HEK293 (cell line): ENCODE measurements around the gene BET1.

Experiments used
- CTCF ChIA-PET: fragments of 350-600 bp; formaldehyde crosslinking; extraction: SDS; loops from one replicate; lab custom pipeline; 2021; ENCODE audit warnings: antibody characterized with exemption; lab: Yijun Ruan, JAX
- POLR2A ChIA-PET: fragments of 300-600 bp; formaldehyde crosslinking; extraction: SDS; loops from one replicate; lab custom pipeline; 2020; ENCODE audit warnings: antibody characterized with exemption, inconsistent platforms; lab: Yijun Ruan, JAX
- H3K27ac ChIP-seq: fragments of 200-500 bp; sonication (Bioruptor generic); 2 replicates; pipeline ENCODE4 v1.5.1; 2014; ENCODE audit warnings: low read depth, low read length, control low read depth, inconsistent platforms; ENCODE audit errors: extremely low read depth
- H3K36me3 ChIP-seq, 2 experiments: fragments of 200-500 bp in 1 of 2; sonication (Bioruptor generic) in 1 of 2; 1 replicate in 1 of 2; 2 replicates in 1 of 2; pipeline ENCODE4 v1.5.1; 2014 to 2017; ENCODE audit warnings: inconsistent platforms in 2 of 2, low read length in 2 of 2; ENCODE audit not compliant: control insufficient read depth in 2 of 2, insufficient read depth in 1 of 2
- H3K4me1 ChIP-seq: fragments of 200-500 bp; sonication (Bioruptor generic); 2 replicates; pipeline ENCODE4 v1.5.1; 2014; ENCODE audit warnings: mild to moderate bottlenecking, low read length, inconsistent platforms; ENCODE audit not compliant: control insufficient read depth, insufficient read depth
- H3K4me3 ChIP-seq: 2 replicates; pipeline ENCODE4 v1.5.1; 2011; ENCODE audit warnings: low read depth, mild to moderate bottlenecking, control low read depth, low read length, moderate library complexity
- H3K9me3 ChIP-seq: fragments of 200-500 bp; sonication (Bioruptor generic); 2 replicates; pipeline ENCODE4 v1.5.1; 2014; ENCODE audit warnings: low read depth, low read length, inconsistent platforms; ENCODE audit not compliant: control insufficient read depth, insufficient read depth
- GLIS2 ChIP-seq: fragments of 450-650 bp; formaldehyde crosslinking; IDR thresholded peaks from 2 replicates; pipeline ENCODE4 v1.5.1; 2016; ENCODE audit warnings: missing biosample characterization, missing genetic modification characterization
- IKZF3 ChIP-seq: fragments of 450-650 bp; IDR thresholded peaks from 2 replicates; pipeline ENCODE4 v1.5.0; 2018; ENCODE audit warnings: missing biosample characterization, mild to moderate bottlenecking, missing genetic modification characterization, moderate library complexity
- KLF1 ChIP-seq: fragments of 450-650 bp; formaldehyde crosslinking; IDR thresholded peaks from 2 replicates; pipeline ENCODE4 v1.5.1; 2016; ENCODE audit warnings: missing biosample characterization, missing genetic modification characterization
- KLF9 ChIP-seq: fragments of 450-650 bp; formaldehyde crosslinking; IDR thresholded peaks from 2 replicates; pipeline ENCODE4 v1.5.1; 2016; ENCODE audit warnings: missing biosample characterization, missing genetic modification characterization, low read depth
- REST ChIP-seq: fragments of 450-650 bp; formaldehyde crosslinking; IDR thresholded peaks from 2 replicates; pipeline ENCODE4 v1.5.1; 2016; ENCODE audit warnings: missing biosample characterization, missing genetic modification characterization
- SCRT1 ChIP-seq: fragments of 450-650 bp; formaldehyde crosslinking; IDR thresholded peaks from 2 replicates; pipeline ENCODE4 v1.5.1; 2016; ENCODE audit warnings: missing biosample characterization, missing genetic modification characterization, borderline replicate concordance
- SP3 ChIP-seq: fragments of 450-650 bp; formaldehyde crosslinking; IDR thresholded peaks from 2 replicates; pipeline ENCODE4 v1.5.1; 2016; ENCODE audit warnings: missing biosample characterization, missing genetic modification characterization
- ZBTB11 ChIP-seq: fragments of 450-650 bp; formaldehyde crosslinking; conservative IDR thresholded peaks from 2 replicates; pipeline ENCODE4 v1.5.1; 2016; ENCODE audit warnings: low read depth, missing biosample characterization, missing genetic modification characterization
- ZBTB49 ChIP-seq: fragments of 450-650 bp; formaldehyde crosslinking; IDR thresholded peaks from 2 replicates; pipeline ENCODE4 v1.5.1; 2016; ENCODE audit warnings: missing biosample characterization, missing genetic modification characterization, low read depth
- ZFP41 ChIP-seq: fragments of 450-650 bp; formaldehyde crosslinking; IDR thresholded peaks from 2 replicates; pipeline ENCODE4 v1.5.1; 2016; ENCODE audit warnings: missing biosample characterization, missing genetic modification characterization, borderline replicate concordance
- ZNF138 ChIP-seq: fragments of 450-650 bp; formaldehyde crosslinking; IDR thresholded peaks from 2 replicates; pipeline ENCODE4 v1.5.1; 2016; ENCODE audit warnings: missing biosample characterization, missing genetic modification characterization, borderline replicate concordance
- ZNF146 ChIP-seq: fragments of 450-650 bp; formaldehyde crosslinking; IDR thresholded peaks from 2 replicates; pipeline ENCODE4 v1.5.1; 2016; ENCODE audit warnings: missing biosample characterization, missing genetic modification characterization
- ZNF19 ChIP-seq: fragments of 450-650 bp; formaldehyde crosslinking; IDR thresholded peaks from 2 replicates; pipeline ENCODE4; 2016; ENCODE audit warnings: missing biosample characterization, missing genetic modification characterization, low read depth
- ZNF202 ChIP-seq: fragments of 450-650 bp; formaldehyde crosslinking; IDR thresholded peaks from 2 replicates; pipeline ENCODE4 v1.5.1; 2016; ENCODE audit warnings: missing biosample characterization, missing genetic modification characterization, borderline replicate concordance
- ZNF280C ChIP-seq: fragments of 450-650 bp; formaldehyde crosslinking; IDR thresholded peaks from 2 replicates; pipeline ENCODE4 v1.5.1; 2016; ENCODE audit warnings: missing biosample characterization, missing genetic modification characterization
- ZNF48 ChIP-seq: fragments of 450-650 bp; formaldehyde crosslinking; IDR thresholded peaks from 2 replicates; pipeline ENCODE4 v1.5.1; 2016; ENCODE audit warnings: missing biosample characterization, missing genetic modification characterization
- ZNF549 ChIP-seq: fragments of 450-650 bp; IDR thresholded peaks from 2 replicates; pipeline ENCODE4 v1.5.1; 2018; ENCODE audit warnings: missing biosample characterization, missing genetic modification characterization, mild to moderate bottlenecking, inconsistent platforms, moderate library complexity
- ZNF561 ChIP-seq: fragments of 450-650 bp; IDR thresholded peaks from 2 replicates; pipeline ENCODE4 v1.5.1; 2018; ENCODE audit warnings: missing biosample characterization, missing genetic modification characterization, borderline replicate concordance
- ZNF580 ChIP-seq: fragments of 450-650 bp; formaldehyde crosslinking; IDR thresholded peaks from 2 replicates; pipeline ENCODE4 v1.5.1; 2016; ENCODE audit warnings: missing biosample characterization, missing genetic modification characterization
- ZNF629 ChIP-seq: fragments of 450-650 bp; formaldehyde crosslinking; IDR thresholded peaks from 2 replicates; pipeline ENCODE4 v1.5.1; 2017; ENCODE audit warnings: missing biosample characterization, missing genetic modification characterization
- ZNF677 ChIP-seq: fragments of 450-650 bp; IDR thresholded peaks from 2 replicates; pipeline ENCODE4 v1.5.0; 2018; ENCODE audit warnings: missing biosample characterization, mild to moderate bottlenecking, missing genetic modification characterization, moderate library complexity
- ZNF707 ChIP-seq: fragments of 450-650 bp; formaldehyde crosslinking; IDR thresholded peaks from 2 replicates; pipeline ENCODE4 v1.5.1; 2016; ENCODE audit warnings: missing biosample characterization, missing genetic modification characterization
- ZSCAN18 ChIP-seq: fragments of 450-650 bp; formaldehyde crosslinking; IDR thresholded peaks from 2 replicates; pipeline ENCODE4 v1.5.1; 2016; ENCODE audit warnings: missing biosample characterization, missing genetic modification characterization

Gene BET1

GRCh38 chr7:94016786-94017185, 12.6 kb upstream of the BET1 start (continued):
- TF ChIP-seq ZNF280C (tag by site-specific recombination) (no peak), ZNF19 (no peak), ZSCAN18 (tag by site-specific recombination) (no peak), IKZF3 (tag by site-specific recombination) (no peak), ZNF146 (tag by site-specific recombination) (no peak), ZNF677 (tag by site-specific recombination) (no peak), ZNF580 (tag by site-specific recombination) (no peak), ZNF629 (no peak)

GRCh38 chr7:94015538-94015937, 11.4 kb upstream of the BET1 start:
- no peaks in the 10 kb centered on the region for H3K4me1 ChIP-seq
- no peak for TF ChIP-seq GLIS2
- TF ChIP-seq ZBTB11 (tag by site-specific recombination): no peak
- no peak for TF ChIP-seq ZNF202
- no peak for TF ChIP-seq ZBTB49
- TF ChIP-seq REST (tag by site-specific recombination): no peak
- no peak for TF ChIP-seq ZNF707
- TF ChIP-seq ZNF561 (tag by site-specific recombination): no peak
- TF ChIP-seq SCRT1 (tag by site-specific recombination): no peak
- TF ChIP-seq ZNF549 (tag by site-specific recombination): no peak
- no peak for TF ChIP-seq KLF1 (tag by site-specific recombination)
- TF ChIP-seq SP3: no peak
- TF ChIP-seq ZFP41 (tag by site-specific recombination): no peak
- TF ChIP-seq ZNF48: no peak
- no peak for TF ChIP-seq KLF9
- no peak for TF ChIP-seq ZNF138 (tag by site-specific recombination)
- POLR2A ChIA-PET: no interaction called here

More at GRCh38 chr7:94015538-94015937, 11.4 kb upstream of the BET1 start:
- CTCF ChIA-PET: no interaction called here
- no peaks in the 10 kb centered on the region for H3K36me3 ChIP-seq
- H3K4me3 ChIP-seq: no peak overlapping the region
- no peaks in the 10 kb centered on the region for H3K9me3 ChIP-seq
- H3K27ac ChIP-seq: no peak overlapping the region
